GM21717 (cell line): ENCODE data around the gene SYT13.

ENCODE experiments used
- ATAC-seq: cut with Tn5 transposase; IDR thresholded peaks from one replicate; pipeline ENCODE4 v1.9.1; 2021; ENCODE audit warnings: mild to moderate bottlenecking, moderate library complexity; ENCODE audit not compliant: unreplicated experiment

Gene SYT13, protein sequence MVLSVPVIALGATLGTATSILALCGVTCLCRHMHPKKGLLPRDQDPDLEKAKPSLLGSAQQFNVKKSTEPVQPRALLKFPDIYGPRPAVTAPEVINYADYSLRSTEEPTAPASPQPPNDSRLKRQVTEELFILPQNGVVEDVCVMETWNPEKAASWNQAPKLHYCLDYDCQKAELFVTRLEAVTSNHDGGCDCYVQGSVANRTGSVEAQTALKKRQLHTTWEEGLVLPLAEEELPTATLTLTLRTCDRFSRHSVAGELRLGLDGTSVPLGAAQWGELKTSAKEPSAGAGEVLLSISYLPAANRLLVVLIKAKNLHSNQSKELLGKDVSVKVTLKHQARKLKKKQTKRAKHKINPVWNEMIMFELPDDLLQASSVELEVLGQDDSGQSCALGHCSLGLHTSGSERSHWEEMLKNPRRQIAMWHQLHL

GRCh38 chr11:45285930-45286632 lies at the start of gene SYT13:
TSS of gene SYT13 (minus strand) at chr11:45286341. CDS start at chr11:45286207, 134 bp downstream.
- no peak for ATAC-seq

DNA sequence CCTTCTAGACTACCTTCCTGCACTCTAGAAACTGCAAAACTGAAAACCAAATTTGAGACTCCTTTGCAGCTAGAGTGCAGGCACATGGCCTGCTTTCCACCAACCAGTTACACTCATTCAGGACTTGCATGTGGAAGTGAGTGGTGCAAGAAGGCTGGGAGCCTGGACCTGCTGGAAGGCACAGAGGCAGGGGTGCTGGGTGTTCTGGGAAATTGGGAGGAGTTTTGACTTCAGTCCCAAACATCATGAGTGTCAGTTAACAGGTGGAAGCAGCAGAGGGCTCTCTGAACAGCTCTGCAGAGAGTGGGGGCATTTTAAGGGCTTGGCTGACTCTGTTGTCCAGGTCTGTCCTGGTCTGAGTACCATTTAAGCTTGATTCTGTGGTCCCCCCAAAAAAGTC lies 49.3 kb upstream of the SYT13 start:
- no peak for ATAC-seq

GRCh38 chr11:45334836-45335235 lies 48.7 kb upstream of the SYT13 start:
- ATAC-seq = no peak

DNA sequence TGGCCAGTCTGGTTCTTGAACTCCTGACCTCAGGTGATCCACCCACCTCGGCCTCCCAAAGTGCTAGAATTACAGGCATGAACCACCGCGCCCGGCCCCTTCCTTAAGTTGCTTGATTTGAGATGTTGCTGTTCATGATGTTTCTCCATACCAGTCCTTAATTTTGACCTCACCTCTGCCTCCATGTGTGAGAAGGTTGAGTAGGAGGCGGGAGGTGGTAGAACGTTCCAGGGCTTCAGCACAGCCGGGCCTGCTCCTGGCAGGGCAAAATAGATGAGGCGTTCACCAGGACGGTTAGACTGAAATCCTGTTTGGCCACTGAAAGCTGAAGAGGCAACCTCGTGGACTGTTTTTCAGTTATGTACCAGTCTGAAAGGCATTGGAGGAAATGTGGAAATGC lies 48.3 kb upstream of the SYT13 start:
- ATAC-seq = no peak

- no peak for ATAC-seq
These were observed 47.1 kb upstream of the SYT13 start for GRCh38 chr11:45333001-45333971.

DNA sequence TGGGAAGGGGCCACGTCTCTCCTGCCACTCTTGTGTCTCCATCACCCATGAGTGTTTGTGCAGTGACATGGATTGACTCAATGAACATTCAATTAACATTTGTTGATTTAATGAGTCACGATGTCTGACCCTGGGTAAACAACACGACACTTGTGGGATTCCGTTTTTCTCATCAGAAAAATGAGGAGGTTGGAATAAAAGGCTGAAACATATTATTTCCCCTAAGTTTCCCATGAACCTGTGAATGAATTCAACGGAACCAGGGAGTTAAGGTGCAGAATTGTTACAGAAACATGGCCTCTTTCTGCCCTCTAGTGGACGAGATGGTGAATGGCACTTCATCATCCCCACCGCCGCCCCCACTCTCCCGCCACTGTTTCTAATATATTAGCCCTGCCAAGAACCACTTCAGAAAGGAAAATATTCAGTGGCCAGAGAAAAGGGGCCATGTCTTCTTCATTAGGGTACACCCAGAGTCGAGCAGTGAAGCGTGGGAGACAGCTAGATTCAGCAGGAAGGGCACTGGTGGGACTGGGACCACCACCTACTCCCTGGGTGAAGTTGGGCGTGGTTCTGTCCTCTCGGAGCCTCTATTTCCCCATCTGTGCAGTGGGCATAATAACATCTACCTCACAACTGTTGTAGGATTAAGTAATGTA lies 46.3 kb upstream of the SYT13 start:
- no peak for ATAC-seq

GRCh38 chr11:45331839-45332238 lies 45.7 kb upstream of the SYT13 start:
- ATAC-seq = no peak

DNA sequence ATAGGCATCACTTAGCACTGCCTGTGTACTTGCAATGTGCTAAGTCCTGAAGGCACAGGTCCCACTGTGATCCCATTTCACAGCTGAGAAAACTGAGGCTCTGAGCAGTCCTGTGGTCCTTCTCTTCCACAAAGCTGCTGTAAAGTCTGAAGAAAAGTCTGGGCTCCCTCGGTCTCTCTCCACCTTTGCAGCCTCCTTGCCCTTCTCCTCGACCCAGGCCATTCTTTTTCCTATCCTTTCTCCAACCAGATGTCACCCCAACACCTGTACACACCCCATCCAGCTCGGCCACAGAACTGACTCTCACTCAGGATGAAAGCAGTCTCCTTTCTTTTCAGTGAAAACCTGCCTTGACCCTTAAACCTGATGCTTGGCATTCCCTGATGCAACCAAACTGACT lies 42.6 kb upstream of the SYT13 start:
- ATAC-seq = no peak

DNA sequence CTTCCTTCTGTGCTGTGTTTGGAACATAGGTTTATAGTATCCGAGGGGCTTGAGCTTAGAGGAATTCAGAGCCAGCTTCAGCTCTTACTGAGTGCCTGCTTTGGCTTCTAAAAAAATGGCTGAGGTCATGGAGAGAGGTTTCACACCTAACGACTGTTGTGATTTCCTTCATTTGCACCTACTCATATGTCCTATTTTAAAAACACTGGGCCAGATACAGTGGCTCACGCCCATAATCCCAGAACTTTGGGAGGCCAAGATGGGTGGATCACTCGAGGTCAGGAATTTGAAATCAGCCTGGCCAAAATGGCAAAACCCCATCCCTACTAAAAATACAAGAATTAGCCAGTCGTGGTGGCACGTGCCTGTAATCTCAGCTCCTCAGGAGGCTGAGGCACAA lies 38.3 kb upstream of the SYT13 start:
- no peak for ATAC-seq

- ATAC-seq = no peak
These were observed 37.6 kb upstream of the SYT13 start for GRCh38 chr11:45323601-45324249.

- ATAC-seq = no peak
These were observed 36.9 kb upstream of the SYT13 start for GRCh38 chr11:45322891-45323600.

DNA sequence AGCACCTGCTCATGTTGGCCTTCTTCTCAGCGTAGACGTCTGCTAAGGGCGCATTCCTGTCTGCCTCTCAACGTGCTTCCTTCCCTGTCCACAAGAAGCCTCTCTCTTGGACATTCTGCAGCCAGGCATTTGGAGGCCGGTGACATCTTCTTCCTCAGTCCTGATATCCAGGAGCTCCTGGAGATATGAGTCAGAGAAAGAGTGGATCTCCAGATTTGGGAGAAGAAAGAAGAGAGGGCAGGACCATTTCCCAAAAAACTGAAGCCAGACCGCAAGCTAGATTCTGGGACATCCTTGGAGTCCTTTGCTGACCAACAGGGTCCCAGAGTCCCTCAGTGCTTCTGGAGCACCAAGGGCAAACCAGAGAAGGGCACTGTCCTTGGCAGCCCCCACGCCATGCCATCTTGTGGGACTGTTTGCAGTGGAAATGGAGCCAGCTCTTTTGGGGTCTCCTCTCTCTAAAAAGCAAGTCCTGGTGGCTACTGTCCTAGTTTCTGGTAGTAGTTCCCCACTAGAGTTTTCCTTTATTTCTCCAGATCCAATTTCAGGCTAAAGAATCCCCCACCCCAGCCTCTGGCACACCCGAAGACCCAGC lies 36.1 kb upstream of the SYT13 start:
- no peak for ATAC-seq

DNA sequence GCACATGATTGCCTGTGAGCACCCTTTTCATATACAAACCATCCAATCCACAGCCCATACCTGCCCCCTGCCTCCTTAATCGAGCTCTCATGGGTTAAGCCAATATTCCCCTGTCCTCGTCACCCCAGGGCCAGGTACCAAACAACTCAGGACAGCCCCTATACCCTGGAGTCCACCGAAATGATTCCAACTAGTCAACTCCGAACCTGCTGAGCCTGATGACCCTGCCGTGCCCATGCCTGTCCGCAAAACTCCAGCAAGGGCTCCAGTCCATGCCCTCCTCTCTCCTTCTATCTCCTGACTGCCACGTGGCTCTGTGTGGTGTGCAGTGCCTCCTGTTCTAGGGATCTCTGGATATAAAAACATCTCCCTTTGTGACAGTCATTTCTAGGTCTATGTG lies 35.5 kb upstream of the SYT13 start:
- no peak for ATAC-seq

DNA sequence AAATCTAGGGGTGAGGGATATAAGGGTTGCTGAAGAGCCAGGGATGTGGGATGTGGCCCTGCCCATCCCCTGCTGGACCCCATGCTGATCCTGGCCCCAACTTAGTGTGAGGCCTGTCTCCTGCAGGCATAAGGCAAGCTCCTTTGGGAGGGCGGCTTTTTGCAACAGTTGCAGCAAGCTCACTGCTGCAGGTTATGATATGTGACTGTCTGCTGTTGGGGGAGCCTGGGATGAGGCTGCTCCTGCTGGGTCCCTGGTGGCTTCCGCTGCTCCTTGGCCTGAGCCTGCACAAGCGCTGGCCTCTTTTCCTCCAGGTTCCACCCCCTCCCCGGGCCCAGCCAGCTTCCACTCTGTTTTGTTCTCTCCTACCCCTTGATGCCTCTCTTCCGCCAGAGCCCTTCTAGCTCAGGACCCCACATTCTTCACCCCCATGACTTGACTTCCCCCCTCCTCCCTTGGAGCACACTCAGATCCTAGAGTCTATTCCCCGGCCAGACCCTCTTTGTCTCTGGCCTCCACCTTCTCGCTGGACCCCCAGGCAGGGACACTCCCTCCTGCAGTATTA lies 35.0 kb upstream of the SYT13 start:
- ATAC-seq = no peak

DNA sequence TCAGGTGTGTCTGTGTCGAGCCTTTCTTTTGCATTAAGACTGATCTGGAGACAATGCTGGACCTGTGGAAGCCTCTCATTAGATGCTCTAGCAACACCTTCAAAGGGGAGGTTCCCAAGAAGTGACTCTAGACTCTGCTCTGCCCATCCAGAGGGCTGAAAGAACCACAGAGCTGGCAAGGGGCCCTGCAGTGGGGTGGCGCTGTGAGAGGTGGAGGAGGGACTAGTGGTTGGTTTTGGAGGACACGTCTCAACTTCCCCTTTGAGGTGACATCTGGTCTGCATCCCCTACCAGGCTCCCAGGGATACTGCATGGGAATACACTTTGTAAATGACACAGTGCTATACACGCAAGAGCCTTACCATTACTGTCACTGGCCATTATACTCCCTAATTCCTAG lies 34.2 kb upstream of the SYT13 start:
- no peak for ATAC-seq

GRCh38 chr11:45319077-45319476 lies 32.9 kb upstream of the SYT13 start:
- ATAC-seq = no peak

DNA sequence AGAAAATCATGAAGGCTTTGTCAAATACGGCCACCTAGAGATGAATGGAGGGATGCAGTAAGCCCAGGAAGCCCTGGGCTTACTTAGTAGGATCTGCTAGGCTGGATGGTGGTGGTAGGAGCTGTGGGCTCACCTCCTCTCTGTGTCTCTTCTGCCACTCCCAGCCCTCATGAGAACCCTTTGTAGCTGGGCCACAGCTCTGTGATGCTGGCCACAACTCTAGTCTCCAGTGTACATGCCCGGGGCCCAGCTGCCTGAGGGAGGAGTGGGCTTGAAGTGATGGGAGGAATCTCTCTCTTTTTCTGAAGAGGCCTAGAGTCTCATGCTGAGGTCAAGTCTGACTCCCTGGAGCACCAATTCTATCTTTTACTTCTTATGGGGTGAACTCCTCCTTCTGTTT lies 32.4 kb upstream of the SYT13 start:
- no peak for ATAC-seq

- no peak for ATAC-seq
These were observed 30.1 kb upstream of the SYT13 start for GRCh38 chr11:45316258-45316657.

GRCh38 chr11:45314900-45315299 lies 28.8 kb upstream of the SYT13 start:
- no peak for ATAC-seq
